ENCODE results near the gene SOD2.

The SOD2 gene

DNA sequence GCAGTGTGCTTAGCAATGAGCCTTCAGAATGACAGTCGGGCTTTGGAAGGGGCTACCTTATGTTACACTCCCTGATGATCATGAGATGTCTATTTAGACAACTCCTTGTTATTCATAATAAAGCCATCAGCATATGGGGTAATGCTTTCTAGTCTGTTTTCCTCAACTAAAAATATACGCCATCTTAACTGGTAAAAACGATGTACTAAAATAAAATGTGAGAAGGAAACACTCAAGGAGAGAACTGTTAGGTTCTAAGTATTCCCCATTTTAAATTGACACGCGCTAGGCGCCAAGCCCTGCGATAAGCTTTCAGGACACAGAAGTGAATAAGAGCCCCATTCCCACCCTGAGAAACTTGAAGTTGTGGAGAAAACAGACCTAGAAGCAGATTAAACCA lies 43.6 kb downstream of the SOD2 start:
- TF ChIP-seq, protein P1, sequence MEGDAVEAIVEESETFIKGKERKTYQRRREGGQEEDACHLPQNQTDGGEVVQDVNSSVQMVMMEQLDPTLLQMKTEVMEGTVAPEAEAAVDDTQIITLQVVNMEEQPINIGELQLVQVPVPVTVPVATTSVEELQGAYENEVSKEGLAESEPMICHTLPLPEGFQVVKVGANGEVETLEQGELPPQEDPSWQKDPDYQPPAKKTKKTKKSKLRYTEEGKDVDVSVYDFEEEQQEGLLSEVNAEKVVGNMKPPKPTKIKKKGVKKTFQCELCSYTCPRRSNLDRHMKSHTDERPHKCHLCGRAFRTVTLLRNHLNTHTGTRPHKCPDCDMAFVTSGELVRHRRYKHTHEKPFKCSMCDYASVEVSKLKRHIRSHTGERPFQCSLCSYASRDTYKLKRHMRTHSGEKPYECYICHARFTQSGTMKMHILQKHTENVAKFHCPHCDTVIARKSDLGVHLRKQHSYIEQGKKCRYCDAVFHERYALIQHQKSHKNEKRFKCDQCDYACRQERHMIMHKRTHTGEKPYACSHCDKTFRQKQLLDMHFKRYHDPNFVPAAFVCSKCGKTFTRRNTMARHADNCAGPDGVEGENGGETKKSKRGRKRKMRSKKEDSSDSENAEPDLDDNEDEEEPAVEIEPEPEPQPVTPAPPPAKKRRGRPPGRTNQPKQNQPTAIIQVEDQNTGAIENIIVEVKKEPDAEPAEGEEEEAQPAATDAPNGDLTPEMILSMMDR (IDR thresholded peaks at IDR 0.05; ENCODE audit: low read depth, low read length) = no peak
- DNase-seq (ENCODE audit: low read depth in 2 of 2) = no peak
- no peak overlapping the region for H3K4me3 ChIP-seq (replicated peaks in 1 of 2; ENCODE audit: low read depth in 2 of 2, low read length in 2 of 2)

DNA sequence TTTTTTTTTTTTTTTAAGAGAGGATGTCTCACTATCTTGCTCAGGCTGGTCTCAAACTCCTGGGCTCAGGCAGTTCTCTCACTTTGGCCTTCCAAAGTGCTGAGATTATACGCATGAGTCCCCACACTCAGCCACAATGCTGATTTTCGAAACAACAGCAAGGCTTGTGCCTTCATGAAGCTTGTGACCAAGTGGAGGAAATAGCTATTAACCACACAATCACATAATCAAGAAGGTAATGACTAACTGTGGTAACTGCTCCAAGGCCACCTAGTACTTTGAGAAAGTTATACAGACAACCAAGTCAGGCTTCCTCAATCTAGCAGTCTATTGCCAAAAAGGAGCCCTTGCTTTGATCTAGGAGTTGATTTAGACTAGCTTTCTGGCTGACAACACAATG lies 46.3 kb downstream of the SOD2 start:
- peak; percentile 29 to 57 for DNase-seq (ENCODE audit: low read depth in 2 of 2)
- TF ChIP-seq, protein P1 (IDR thresholded peaks at IDR 0.05; ENCODE audit: low read depth, low read length) = no peak
- no peak overlapping the region for H3K4me3 ChIP-seq (replicated peaks in 1 of 2; ENCODE audit: low read depth in 2 of 2, low read length in 2 of 2)

DNA sequence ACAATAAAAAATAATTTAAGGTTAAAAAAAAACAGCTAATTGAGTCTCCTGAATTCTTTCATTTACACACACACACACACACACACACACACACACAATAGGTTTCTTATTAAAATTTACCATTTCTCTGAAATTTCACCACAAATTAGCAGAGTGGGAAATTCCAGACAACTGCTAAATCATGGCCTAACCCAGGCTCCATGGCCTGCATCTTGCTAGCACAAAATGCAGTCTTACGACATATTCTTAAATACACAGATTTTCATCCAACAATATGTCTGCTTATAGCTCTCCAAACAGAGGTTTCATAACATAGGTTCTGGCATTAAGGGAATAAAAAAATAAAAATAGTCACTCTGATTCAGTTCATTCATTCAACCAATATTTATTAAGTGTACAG lies 46.9 kb downstream of the SOD2 start:
- DNase-seq (ENCODE audit: low read depth in 2 of 2) = peak; percentile 36 to 38
- H3K4me3 ChIP-seq (replicated peaks in 1 of 2; ENCODE audit: low read depth in 2 of 2, low read length in 2 of 2) = no peak overlapping the region
- TF ChIP-seq, protein P1 (IDR thresholded peaks at IDR 0.05; ENCODE audit: low read depth, low read length) = no peak

DNA sequence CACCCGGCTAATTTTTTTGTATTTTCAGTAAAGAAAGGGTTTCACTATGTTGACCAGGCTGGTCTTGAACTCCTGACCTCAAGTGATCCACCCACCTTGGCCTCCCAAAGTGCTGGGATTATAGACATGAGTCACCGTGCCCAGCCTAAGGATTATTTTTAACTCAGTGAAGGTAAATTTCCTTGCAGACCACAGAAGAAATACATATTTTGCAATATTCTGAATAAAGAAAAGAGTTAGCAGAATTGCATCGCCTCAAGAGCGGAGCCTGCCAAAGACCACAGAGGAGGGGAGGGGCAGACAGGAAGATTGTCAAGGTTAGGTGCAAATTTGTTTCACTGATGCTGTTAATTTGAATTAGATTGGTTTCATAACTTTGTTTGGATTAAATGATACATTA lies 47.4 kb downstream of the SOD2 start:
- TF ChIP-seq, protein P1 (IDR thresholded peaks at IDR 0.05; ENCODE audit: low read depth, low read length) = no peak
- DNase-seq (ENCODE audit: low read depth in 2 of 2) = peak; percentile 20 to 57
- H3K4me3 ChIP-seq (replicated peaks in 1 of 2; ENCODE audit: low read depth in 2 of 2, low read length in 2 of 2) = no peak overlapping the region
